ENCODE results near the gene RNF133. TPM values are rescaled to one million over a fixed set of nuclear protein-coding genes. Genes with fewer than 3 reads are reported as not detected.

RNF133 gene
- total and polyA plus RNA-seq, 9 of the 15 experiments (the other 6 are each of a cell fraction or from before 2014, with no cell fraction given), result not detected

GRCh38 chr7:122653685-122654084 lies 45.2 kb downstream of the RNF133 start:
- POLR2A ChIA-PET, result no interaction called here

More at GRCh38 chr7:122653685-122654084, 45.2 kb downstream of the RNF133 start:
- no peaks in the 10 kb centered on the region for H3K79me2 ChIP-seq (ENCODE audit: control insufficient read depth, insufficient read depth, low read length)
- no peak overlapping the region for H3K4me3 ChIP-seq
- H2AFZ ChIP-seq (ENCODE audit: low read depth, low read length), result no peak overlapping the region
- intact Hi-C loops (cut with micrococcal nuclease) (no loop called here), in situ Hi-C loops (cut with MboI) (no loop called here)
- 0% methylated on average over 5 of the region's 5 CpGs for WGBS (ENCODE audit: insufficient coverage, low coverage, missing lambda C conversion rate)
- H3K9me1 ChIP-seq (ENCODE audit: control insufficient read depth, insufficient read depth, low read length), result no peaks in the 10 kb centered on the region
- FAIRE-seq (no peak), ATAC-seq (no peak), DNase-seq (ENCODE audit: extremely low read depth in 1 of 4, low spot score in 3 of 4) (no peak)
- H4K20me1 ChIP-seq (replicated peaks; ENCODE audit: control insufficient read depth, insufficient read depth, low read length), result no peaks in the 10 kb centered on the region
- no peaks in the 10 kb centered on the region for H3K4me1 ChIP-seq (replicated peaks in 1 of 2; ENCODE audit: control insufficient read depth in 2 of 2, insufficient read depth in 2 of 2, low read length in 2 of 2)
- H3K9me3 ChIP-seq (replicated peaks; ENCODE audit: control insufficient read depth, insufficient read depth, low read depth, low read length), result no peaks in the 10 kb centered on the region; the same call in 1 of the 2 replicates
- no peaks in the 10 kb centered on the region for H3K36me3 ChIP-seq (ENCODE audit: control insufficient read depth, insufficient read depth, low read length)
- CTCF ChIA-PET (ENCODE audit: low intra/inter-chr PET ratio), result no interaction called here
- no peak for TF ChIP-seq GTF2E2 (tag; IDR thresholded peaks at IDR 0.05)
- TF ChIP-seq ZNF695 (CRISPR knock-in tag; IDR thresholded peaks at IDR 0.05), result no peak
- TF ChIP-seq, protein P1, sequence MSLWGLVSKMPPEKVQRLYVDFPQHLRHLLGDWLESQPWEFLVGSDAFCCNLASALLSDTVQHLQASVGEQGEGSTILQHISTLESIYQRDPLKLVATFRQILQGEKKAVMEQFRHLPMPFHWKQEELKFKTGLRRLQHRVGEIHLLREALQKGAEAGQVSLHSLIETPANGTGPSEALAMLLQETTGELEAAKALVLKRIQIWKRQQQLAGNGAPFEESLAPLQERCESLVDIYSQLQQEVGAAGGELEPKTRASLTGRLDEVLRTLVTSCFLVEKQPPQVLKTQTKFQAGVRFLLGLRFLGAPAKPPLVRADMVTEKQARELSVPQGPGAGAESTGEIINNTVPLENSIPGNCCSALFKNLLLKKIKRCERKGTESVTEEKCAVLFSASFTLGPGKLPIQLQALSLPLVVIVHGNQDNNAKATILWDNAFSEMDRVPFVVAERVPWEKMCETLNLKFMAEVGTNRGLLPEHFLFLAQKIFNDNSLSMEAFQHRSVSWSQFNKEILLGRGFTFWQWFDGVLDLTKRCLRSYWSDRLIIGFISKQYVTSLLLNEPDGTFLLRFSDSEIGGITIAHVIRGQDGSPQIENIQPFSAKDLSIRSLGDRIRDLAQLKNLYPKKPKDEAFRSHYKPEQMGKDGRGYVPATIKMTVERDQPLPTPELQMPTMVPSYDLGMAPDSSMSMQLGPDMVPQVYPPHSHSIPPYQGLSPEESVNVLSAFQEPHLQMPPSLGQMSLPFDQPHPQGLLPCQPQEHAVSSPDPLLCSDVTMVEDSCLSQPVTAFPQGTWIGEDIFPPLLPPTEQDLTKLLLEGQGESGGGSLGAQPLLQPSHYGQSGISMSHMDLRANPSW (CRISPR knock-in tag; IDR thresholded peaks at IDR 0.05), result no peak
- TF ChIP-seq HDAC3 (IDR thresholded peaks at IDR 0.05; ENCODE audit: borderline replicate concordance, partially characterized antibody), result no peak
- no peak for TF ChIP-seq ZNF431 (CRISPR knock-in tag; IDR thresholded peaks at IDR 0.05)
- H3K27ac ChIP-seq (ENCODE audit: extremely low read depth, low read depth, low read length), result no peak overlapping the region
- BruUV-seq (replicated peaks), result no TSS peak
- no peak overlapping the region for H3K4me2 ChIP-seq (ENCODE audit: insufficient read depth, low read length)
- H3K27me3 ChIP-seq (ENCODE audit: control insufficient read depth in 2 of 2, insufficient read depth in 2 of 2, low read length in 2 of 2), result no peaks in the 10 kb centered on the region
- no peak overlapping the region for H3K9ac ChIP-seq (ENCODE audit: insufficient read depth in 1 of 2, low read depth in 2 of 2, low read length in 2 of 2)

Data from K562 (cell line).